CD4-positive, CD25-positive, alpha-beta regulatory T cell (primary cell): Measurements from ENCODE around the gene C4B. TPM values are rescaled to one million over a fixed set of nuclear protein-coding genes. Genes with fewer than 3 reads are reported as not detected.
A peak's percentile ranks its signal among the peaks of the same experiment; 100 is the strongest.

ENCODE experiments used
- ATAC-seq, 2 donors: fragments of 150-1000 bp; cut with Tn5 transposase; one replicate each; pipeline ENCODE4 v1.10.0; 2021; ENCODE audit warnings: low read depth in 2 of 2, moderate number of reproducible peaks in 2 of 2, moderate library complexity in 1 of 2
- DNase-seq, 3 donors: peaks; one replicate each; pipeline versions ENCODE4 v3.0.0 to v3.0.0-alpha.2; 2012 to 2022; ENCODE audit warnings: mixed read lengths in 1 of 3
- H3K27ac ChIP-seq: one replicate; pipeline ENCODE4 v1.7.0; 2013; ENCODE audit warnings: mild to moderate bottlenecking, low read length; ENCODE audit not compliant: insufficient read depth, poor library complexity, severe bottlenecking
- H3K27me3 ChIP-seq: one replicate; pipeline ENCODE4 v1.7.0; 2013; ENCODE audit warnings: low read length; ENCODE audit not compliant: control insufficient read depth, insufficient read depth
- H3K36me3 ChIP-seq: one replicate; pipeline ENCODE4 v1.7.0; 2013; ENCODE audit warnings: mild to moderate bottlenecking, low read length, moderate library complexity; ENCODE audit not compliant: control insufficient read depth, insufficient read depth
- H3K4me1 ChIP-seq: 2 replicates; pipeline ENCODE4 v1.7.0; 2013; ENCODE audit warnings: mild to moderate bottlenecking, low read length; ENCODE audit not compliant: insufficient read depth, control insufficient read depth, poor library complexity, severe bottlenecking
- H3K4me3 ChIP-seq: one replicate; pipeline ENCODE4 v1.7.0; 2013; ENCODE audit warnings: low read depth, mild to moderate bottlenecking, low read length, moderate library complexity
- H3K9me3 ChIP-seq, 2 experiments: 1 replicate in 1 of 2; 2 replicates in 1 of 2; pipeline ENCODE4 v1.7.0; 2013; ENCODE audit warnings: low read length in 2 of 2, mild to moderate bottlenecking in 1 of 2, moderate library complexity in 1 of 2; ENCODE audit not compliant: control insufficient read depth in 2 of 2
- H3K27ac Mint-ChIP-seq, 3 donors: one replicate each; pipeline ENCODE4 v1.8.0; 2020 to 2022; ENCODE audit warnings: mild to moderate bottlenecking in 3 of 3, mixed read lengths in 3 of 3, moderate library complexity in 2 of 3
- H3K27me3 Mint-ChIP-seq: one replicate; pipeline ENCODE4 v1.8.0; 2022; ENCODE audit warnings: mild to moderate bottlenecking, mixed read lengths
- H3K36me3 Mint-ChIP-seq: one replicate; pipeline ENCODE4 v1.8.0; 2020; ENCODE audit warnings: mixed read lengths
- H3K4me1 Mint-ChIP-seq, 4 donors: one replicate each; pipeline ENCODE4 v1.8.0; 2020 to 2022; ENCODE audit warnings: mixed read lengths in 4 of 4, mild to moderate bottlenecking in 1 of 4
- H3K4me3 Mint-ChIP-seq, 4 donors: one replicate each; pipeline ENCODE4 v1.8.0; 2020 to 2022; ENCODE audit warnings: mild to moderate bottlenecking in 4 of 4, mixed read lengths in 4 of 4, moderate library complexity in 3 of 4
- H3K9me3 Mint-ChIP-seq, 7 donors: one replicate each; pipeline ENCODE4 v1.8.0; 2020 to 2022; ENCODE audit warnings: mixed read lengths in 7 of 7, mild to moderate bottlenecking in 3 of 7, moderate library complexity in 2 of 7
- polyA plus RNA-seq, 4 donors: library from polyadenylated mRNA; unstranded; fragments of 300-500 nt; fragmentation: Illumina TruSeq; gene quantifications; one replicate each; pipeline ENCODE4 v1.2.3, GENCODE V29; 2021
- total RNA-seq: library from RNA; stranded (reverse); gene quantifications from one replicate; pipeline ENCODE4 v1.2.3, GENCODE V29; 2022

C4B gene
- total and polyA plus RNA-seq, 5 donors from 2014 or later, result 0.52 to 3.6 TPM; not detected in 3

DNA sequence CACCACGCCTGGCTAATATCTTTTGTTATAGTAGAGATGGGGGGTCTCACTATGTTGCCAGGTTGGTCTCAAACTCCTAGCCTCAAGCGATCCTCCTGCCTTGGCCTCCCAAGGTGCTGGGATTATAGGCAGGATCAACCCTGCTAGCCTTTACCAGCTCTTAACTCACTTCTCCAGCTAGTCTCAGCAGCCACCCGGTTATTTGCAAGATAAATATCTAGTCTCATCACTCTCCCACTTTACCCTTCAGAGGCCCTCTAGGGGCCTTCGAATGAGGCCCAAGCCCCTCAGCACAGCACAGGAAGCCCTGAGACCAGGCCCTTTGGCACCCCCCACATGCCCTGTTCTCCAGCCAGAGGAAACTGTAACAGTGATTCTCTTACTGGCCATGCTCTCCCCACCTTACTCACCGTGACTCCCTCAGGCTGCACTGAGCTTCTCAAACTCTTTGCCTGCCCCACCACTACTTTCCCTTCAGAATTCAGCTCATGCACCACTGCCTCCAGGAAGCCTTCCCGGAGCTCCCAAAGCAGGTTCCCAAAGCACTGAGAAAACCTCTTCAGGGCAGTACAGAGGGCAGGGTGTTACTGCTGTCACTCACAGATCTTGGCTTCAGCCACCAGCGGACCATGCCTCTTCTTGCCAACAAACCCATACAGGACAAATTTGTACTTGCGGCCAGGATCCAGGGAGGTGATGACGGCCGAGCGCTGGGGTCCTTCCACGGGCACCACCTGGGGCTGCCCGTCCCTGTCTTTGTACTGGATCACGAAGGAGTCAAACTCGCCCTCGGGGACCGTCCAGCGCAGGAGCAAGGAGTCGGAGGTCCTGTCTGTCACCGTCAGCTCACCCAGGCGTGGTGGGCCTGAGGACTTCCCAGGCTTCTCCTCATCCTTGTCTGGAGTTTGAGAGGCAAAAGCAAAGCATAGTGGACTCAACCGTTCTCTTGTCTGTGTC is 69.5 kb downstream of the C4B start:
- Histone ChIP-seq H3K27me3 (no peaks in the 10 kb centered on the region), H3K27ac (no peak overlapping the region), H3K4me3 (no peak overlapping the region), H3K36me3 (no peaks in the 10 kb centered on the region), H3K4me1 (peaks cover 4% of the 10 kb centered on the region), H3K9me3 (no peaks in the 10 kb centered on the region)
- H3K27ac Mint-ChIP-seq, result peak overlapping the region in 1 of 3 donors; percentile 69
- H3K36me3 Mint-ChIP-seq, result peaks cover 14% of the 10 kb centered on the region
- ATAC-seq (no peak), DNase-seq (no peak)
- H3K27me3 Mint-ChIP-seq, result peaks cover 21% of the 10 kb centered on the region
- H3K4me3 Mint-ChIP-seq, result no peak overlapping the region
- H3K9me3 Mint-ChIP-seq, result peaks cover 0 to 2% (median 0%) of the 10 kb centered on the region in 7 donors
- peaks cover 0 to 6% (median 0%) of the 10 kb centered on the region in 4 donors for H3K4me1 Mint-ChIP-seq

DNA sequence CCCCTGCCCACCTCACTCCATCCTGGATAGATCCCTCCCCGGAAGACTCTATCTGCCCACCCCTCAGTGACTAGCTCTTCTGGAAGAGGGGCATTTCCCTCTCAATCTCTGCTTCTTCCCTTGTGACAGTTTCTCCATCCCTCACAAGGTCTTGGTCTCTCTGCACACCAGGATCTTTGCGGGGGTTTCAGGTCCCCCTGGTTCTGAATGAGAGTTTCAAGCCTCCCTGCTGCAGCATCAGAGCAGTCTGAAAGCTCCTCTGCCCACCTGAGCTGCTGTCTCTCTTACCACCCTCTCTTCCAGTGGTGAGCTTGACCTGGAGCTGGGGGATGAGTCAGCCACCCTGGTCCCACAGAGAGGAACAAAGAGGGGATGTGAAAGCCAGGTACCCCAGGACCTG is 70.2 kb downstream of the C4B start:
- Histone ChIP-seq H3K27ac (no peak overlapping the region), H3K4me3 (no peak overlapping the region), H3K4me1 (peaks cover 4% of the 10 kb centered on the region), H3K36me3 (no peaks in the 10 kb centered on the region), H3K27me3 (no peaks in the 10 kb centered on the region), H3K9me3 (no peaks in the 10 kb centered on the region)
- Mint-ChIP-seq H3K9me3 (peaks cover 0 to 2% (median 0%) of the 10 kb centered on the region in 7 donors), H3K4me3 (no peak overlapping the region), H3K27ac (no peak overlapping the region), H3K27me3 (peaks cover 25% of the 10 kb centered on the region), H3K4me1 (peaks cover 0 to 6% (median 0%) of the 10 kb centered on the region in 4 donors), H3K36me3 (peaks cover 14% of the 10 kb centered on the region)
- no peak for ATAC-seq
- no peak for DNase-seq

Other genes starting within 250 kb of the C4B start
- 6.8 TPM for gene VWA7, start 237.5 kb upstream of the C4B start, total RNA-seq
- gene VWA7, start 237.5 kb upstream of the C4B start, polyA plus RNA-seq, result 1 to 10 TPM in 3 of 4 donors, under 1 TPM in 1; 0.91 to 1.2 (median 1.2) TPM
- gene VARS1, start 219.0 kb upstream of the C4B start, total RNA-seq, result 63.4 TPM
- 10 to 100 TPM; 27.1 to 45.1 (median 29.9) TPM for gene VARS1, start 219.0 kb upstream of the C4B start, polyA plus RNA-seq
- gene LSM2, start 207.8 kb upstream of the C4B start, total RNA-seq, result 29.3 TPM
- 100 to 1,000 TPM in 1 of 4 donors, 10 to 100 TPM in 3; 80.0 to 122 (median 87.5) TPM for gene LSM2, start 207.8 kb upstream of the C4B start, polyA plus RNA-seq
- gene HSPA1L, start 199.5 kb upstream of the C4B start, total RNA-seq, result 5.5 TPM
- 1 to 10 TPM; 2.2 to 4.2 (median 3.5) TPM for gene HSPA1L, start 199.5 kb upstream of the C4B start, polyA plus RNA-seq
- gene HSPA1A, start 199.3 kb upstream of the C4B start, total RNA-seq, result 30.6 TPM
- gene HSPA1A, start 199.3 kb upstream of the C4B start, polyA plus RNA-seq, result 10 to 100 TPM; 65.7 to 93.0 (median 80.5) TPM
- gene HSPA1B, start 187.1 kb upstream of the C4B start, total RNA-seq, result 27.3 TPM
- gene HSPA1B, start 187.1 kb upstream of the C4B start, polyA plus RNA-seq, result 1 to 10 TPM; 2.3 to 6.8 (median 3.0) TPM
- gene NEU1, start 152.0 kb upstream of the C4B start, total RNA-seq, result 29.1 TPM
- gene NEU1, start 152.0 kb upstream of the C4B start, polyA plus RNA-seq, result 10 to 100 TPM; 26.4 to 32.4 (median 29.7) TPM
- gene SLC44A4, start 135.8 kb upstream of the C4B start, total RNA-seq, result 1.0 TPM
- gene SLC44A4, start 135.8 kb upstream of the C4B start, polyA plus RNA-seq, result not detected
- gene EHMT2, start 117.1 kb upstream of the C4B start, total RNA-seq, result 46.4 TPM
- gene EHMT2, start 117.1 kb upstream of the C4B start, polyA plus RNA-seq, result 10 to 100 TPM; 29.4 to 33.5 (median 31.9) TPM
- gene ZBTB12, start 112.7 kb upstream of the C4B start, total RNA-seq, result 0.20 TPM
- not detected for gene ZBTB12, start 112.7 kb upstream of the C4B start, polyA plus RNA-seq
- gene C2, start 87.1 kb upstream of the C4B start, total RNA-seq, result 1.3 TPM
- gene C2, start 87.1 kb upstream of the C4B start, polyA plus RNA-seq, result under 1 TPM in 1 of 4 donors, not detected in 3; 0.47 TPM
- gene CFB, start 68.7 kb upstream of the C4B start, total RNA-seq, result 0.64 TPM
- 1 to 10 TPM in 3 of 4 donors, under 1 TPM in 1; 0.68 to 1.9 (median 1.6) TPM for gene CFB, start 68.7 kb upstream of the C4B start, polyA plus RNA-seq
- gene NELFE, start 55.8 kb upstream of the C4B start, total RNA-seq, result 51.4 TPM
- gene NELFE, start 55.8 kb upstream of the C4B start, polyA plus RNA-seq, result 10 to 100 TPM; 52.9 to 62.3 (median 60.5) TPM
- 101 TPM for gene SKIC2, start 55.6 kb upstream of the C4B start, total RNA-seq
- gene SKIC2, start 55.6 kb upstream of the C4B start, polyA plus RNA-seq, result 10 to 100 TPM; 16.2 to 20.9 (median 17.5) TPM
- 47.7 TPM for gene DXO, start 42.7 kb upstream of the C4B start, total RNA-seq
- 10 to 100 TPM in 2 of 4 donors, 1 to 10 TPM in 2; 8.4 to 10.5 (median 9.6) TPM for gene DXO, start 42.7 kb upstream of the C4B start, polyA plus RNA-seq
- 4.0 TPM for gene C4A, start 32.7 kb upstream of the C4B start, total RNA-seq
- gene C4A, start 32.7 kb upstream of the C4B start, polyA plus RNA-seq, result under 1 TPM in 2 of 4 donors, not detected in 2; 0.28 to 0.30 TPM
- gene CYP21A2, start 23.6 kb downstream of the C4B start, total RNA-seq, result not detected
- not detected for gene CYP21A2, start 23.6 kb downstream of the C4B start, polyA plus RNA-seq
- gene TNXB, start 94.5 kb downstream of the C4B start, total RNA-seq, result 11.2 TPM
- gene TNXB, start 94.5 kb downstream of the C4B start, polyA plus RNA-seq, result under 1 TPM in 2 of 4 donors, not detected in 2; 0.15 to 0.46 TPM
- gene ATF6B, start 113.5 kb downstream of the C4B start, total RNA-seq, result 117 TPM
- 10 to 100 TPM; 20.0 to 27.7 (median 24.2) TPM for gene ATF6B, start 113.5 kb downstream of the C4B start, polyA plus RNA-seq
- gene FKBPL, start 115.5 kb downstream of the C4B start, total RNA-seq, result 1.5 TPM
- 1 to 10 TPM; 1.2 to 1.5 (median 1.4) TPM for gene FKBPL, start 115.5 kb downstream of the C4B start, polyA plus RNA-seq
- 0.39 TPM for gene PRRT1, start 137.1 kb downstream of the C4B start, total RNA-seq
- gene PRRT1, start 137.1 kb downstream of the C4B start, polyA plus RNA-seq, result under 1 TPM in 3 of 4 donors, not detected in 1; 0.13 to 0.55 (median 0.18) TPM
- 4.8 TPM for gene PPT2, start 139.3 kb downstream of the C4B start, total RNA-seq
- gene PPT2, start 139.3 kb downstream of the C4B start, polyA plus RNA-seq, result 1 to 10 TPM; 3.1 to 6.2 (median 5.4) TPM
- gene EGFL8, start 149.8 kb downstream of the C4B start, total RNA-seq, result 9.9 TPM
- gene EGFL8, start 149.8 kb downstream of the C4B start, polyA plus RNA-seq, result under 1 TPM in 1 of 4 donors, not detected in 3; 0.60 TPM
- 23.9 TPM for gene AGPAT1, start 161.3 kb downstream of the C4B start, total RNA-seq
- 10 to 100 TPM; 11.8 to 15.2 (median 14.3) TPM for gene AGPAT1, start 161.3 kb downstream of the C4B start, polyA plus RNA-seq
- gene RNF5, start 163.6 kb downstream of the C4B start, total RNA-seq, result 30.0 TPM
- gene RNF5, start 163.6 kb downstream of the C4B start, polyA plus RNA-seq, result 100 to 1,000 TPM; 117 to 135 (median 131) TPM
- gene AGER, start 169.5 kb downstream of the C4B start, total RNA-seq, result 27.8 TPM
- gene AGER, start 169.5 kb downstream of the C4B start, polyA plus RNA-seq, result under 1 TPM in 2 of 4 donors, not detected in 2; 0.44 to 0.52 TPM
- gene PBX2, start 175.4 kb downstream of the C4B start, total RNA-seq, result 106 TPM
- gene PBX2, start 175.4 kb downstream of the C4B start, polyA plus RNA-seq, result 1 to 10 TPM; 1.7 to 2.7 (median 1.9) TPM
- gene GPSM3, start 177.8 kb downstream of the C4B start, total RNA-seq, result 202 TPM
- 100 to 1,000 TPM in 2 of 4 donors, 10 to 100 TPM in 2; 82.4 to 109 (median 96.1) TPM for gene GPSM3, start 177.8 kb downstream of the C4B start, polyA plus RNA-seq
- 0.86 TPM for gene NOTCH4, start 209.3 kb downstream of the C4B start, total RNA-seq
- under 1 TPM in 3 of 4 donors, not detected in 1; 0.36 to 0.86 (median 0.40) TPM for gene NOTCH4, start 209.3 kb downstream of the C4B start, polyA plus RNA-seq